Head of caudate nucleus (tissue), 42 donors: ENCODE results near the gene DOP1A.
A peak's percentile ranks its signal among the peaks of the same experiment; 100 is the strongest.

Experiments used
- DNase-seq, 42 donors: peaks; one replicate each; pipeline versions ENCODE4 v3.0.0 to v3.0.0-alpha.2; 2020 to 2021; ENCODE audit warnings: mixed read lengths in 7 of 42
- intact Hi-C: fragments of 100-400 bp; cut with DNase I; formaldehyde crosslinking; loops from one replicate; pipeline ENCODE4 v1.15.0; 2022

DOP1A gene

GRCh38 chr6:83071023-83071422, 3.6 kb downstream of the DOP1A start:
- intact Hi-C loops, result no loop called here
- no peak for DNase-seq

GRCh38 chr6:83071707-83072106, 4.2 kb downstream of the DOP1A start:
- intact Hi-C loops, result no loop called here
- DNase-seq, result no peak

GRCh38 chr6:83072726-83073125, 5.3 kb downstream of the DOP1A start:
- intact Hi-C loops, result no loop called here
- DNase-seq, result no peak

GRCh38 chr6:83073615-83074014, 6.1 kb downstream of the DOP1A start:
- DNase-seq, result no peak
- intact Hi-C loops, result no loop called here

GRCh38 chr6:83083476-83083875, 16.0 kb downstream of the DOP1A start:
- intact Hi-C loops, result no loop called here
- no peak for DNase-seq

GRCh38 chr6:83086751-83087150, 19.3 kb downstream of the DOP1A start:
- no peak for DNase-seq
- intact Hi-C loops, result no loop called here

GRCh38 chr6:83092756-83093399, 25.4 kb downstream of the DOP1A start:
- intact Hi-C loops, result no loop called here
- no peak for DNase-seq

- DNase-seq, result no peak
- intact Hi-C loops, result no loop called here
Measured at GRCh38 chr6:83096791-83097190, 29.3 kb downstream of the DOP1A start.

- DNase-seq, result no peak
- intact Hi-C loops, result no loop called here
Measured at GRCh38 chr6:83097204-83097603, 29.7 kb downstream of the DOP1A start.

- intact Hi-C loops, result no loop called here
- DNase-seq, result no peak
Measured at GRCh38 chr6:83097675-83098074, 30.2 kb downstream of the DOP1A start.

- DNase-seq, result no peak
- intact Hi-C loops, result no loop called here
Measured at GRCh38 chr6:83098589-83098988, 31.1 kb downstream of the DOP1A start.

- intact Hi-C loops, result no loop called here
- no peak for DNase-seq
Measured at GRCh38 chr6:83108378-83108777, 40.9 kb downstream of the DOP1A start.

- intact Hi-C loops, result no loop called here
- no peak for DNase-seq
Measured at GRCh38 chr6:83113258-83113657, 45.8 kb downstream of the DOP1A start.

- intact Hi-C loops, result no loop called here
Measured at GRCh38 chr6:83114164-83114563, 46.7 kb downstream of the DOP1A start.

GRCh38 chr6:83117802-83118201, 50.3 kb downstream of the DOP1A start:
- intact Hi-C loops, result no loop called here
- DNase-seq, result no peak

More at GRCh38 chr6:83114164-83114563, 46.7 kb downstream of the DOP1A start:
- no peak for DNase-seq

GRCh38 chr6:83119742-83120300, 52.4 kb downstream of the DOP1A start:
- intact Hi-C loops, result no loop called here
- DNase-seq, result no peak

GRCh38 chr6:83124553-83124952, 57.1 kb downstream of the DOP1A start:
- intact Hi-C loops, result no loop called here
- no peak for DNase-seq

GRCh38 chr6:83125425-83125824, 58.0 kb downstream of the DOP1A start:
- DNase-seq, result peak in 25 of 42 donors; percentile 5 to 84 (median 37)
- intact Hi-C loops, result no loop called here

GRCh38 chr6:83126223-83126622, 58.8 kb downstream of the DOP1A start:
- intact Hi-C loops, result no loop called here
- no peak for DNase-seq

GRCh38 chr6:83126807-83127206, 59.3 kb downstream of the DOP1A start:
- no peak for DNase-seq
- intact Hi-C loops, result no loop called here

GRCh38 chr6:83127258-83127657, 59.8 kb downstream of the DOP1A start:
- DNase-seq, result no peak
- intact Hi-C loops, result no loop called here
